Fibroblast of skin of back (primary cell): ENCODE data around the gene EGLN2.
"Not testable (repeated sequence)": the region's sequence is repeated elsewhere in the genome, so short reads cannot be mapped to it uniquely, and the experiment has no call there.

Experiments used
- DNase-seq: peaks from one replicate; pipeline ENCODE4 v3.0.0-alpha.2; 2013

EGLN2 gene

DNA sequence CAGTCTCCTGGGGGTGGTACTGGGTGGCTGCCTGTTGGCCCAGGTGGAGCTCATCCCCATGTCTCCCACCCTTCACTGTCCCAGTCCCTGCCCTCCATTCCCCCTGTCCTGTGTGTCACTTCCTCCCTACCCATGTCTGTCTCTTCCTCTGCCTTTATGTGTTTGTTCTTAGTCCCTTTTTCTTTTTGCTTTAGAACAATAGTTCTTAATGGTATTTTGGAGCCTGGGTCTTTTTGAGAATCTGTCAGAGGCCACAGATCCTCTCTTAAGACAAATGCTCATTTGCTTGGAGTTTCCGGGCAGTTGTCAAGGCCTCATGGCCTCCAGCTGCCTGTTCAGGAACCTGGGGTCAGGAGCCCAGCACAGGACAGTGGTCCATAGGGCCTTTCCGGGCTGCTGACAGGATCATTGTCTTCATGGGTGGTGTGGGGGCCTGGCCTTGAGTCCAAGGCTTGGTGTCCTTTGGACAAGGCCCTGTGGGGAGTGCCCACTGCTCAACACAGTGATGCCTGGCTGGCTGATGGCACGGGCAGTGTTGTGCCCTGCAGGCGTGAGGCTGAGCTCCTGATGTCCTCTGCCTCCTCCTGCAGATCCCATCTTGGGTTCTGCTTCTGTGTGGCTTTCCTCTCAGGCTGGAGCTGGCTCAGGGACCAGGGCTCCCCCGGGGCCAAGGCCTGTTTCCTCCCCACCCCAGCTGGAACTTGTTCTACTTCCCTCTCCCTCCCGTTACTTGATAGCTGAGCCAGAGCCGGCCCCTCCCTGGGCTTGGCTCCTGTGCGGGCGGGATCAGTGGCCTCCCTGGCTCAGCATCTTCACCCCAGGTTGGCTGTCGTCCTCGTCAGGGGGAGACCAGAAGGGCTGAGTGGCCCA, 3.5 kb downstream of the EGLN2 start:
- no peak for DNase-seq

GRCh38 chr19:40803170-40803856, 4.3 kb downstream of the EGLN2 start:
- DNase-seq = no peak

- DNase-seq = no peak
Measured at GRCh38 chr19:40803857-40804782, 5.1 kb downstream of the EGLN2 start.

DNA sequence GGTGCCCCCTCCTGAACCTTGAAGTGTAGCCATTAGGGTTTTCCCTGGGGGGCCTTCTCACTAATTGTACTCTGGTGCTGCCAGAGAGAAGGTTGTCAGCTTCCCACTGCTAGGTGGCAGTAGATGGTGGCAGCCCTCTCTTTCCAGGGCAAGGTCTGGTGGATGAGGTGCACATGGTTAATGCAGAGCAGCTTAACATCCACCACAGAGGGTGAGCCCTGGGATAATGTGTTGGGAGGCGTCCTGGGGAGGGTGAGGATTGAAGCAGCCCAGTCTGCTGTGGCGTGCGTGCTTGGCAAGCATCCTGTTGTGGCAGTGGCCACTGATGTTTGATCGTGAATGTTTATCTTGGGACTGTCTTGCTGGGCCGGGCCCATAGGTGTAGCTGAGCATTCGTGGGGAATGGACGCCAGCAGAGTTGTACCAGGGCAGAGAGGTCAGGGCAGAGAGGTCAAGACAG, 5.8 kb downstream of the EGLN2 start:
- DNase-seq = no peak

- DNase-seq = no peak
Measured at GRCh38 chr19:40805258-40805868, 6.4 kb downstream of the EGLN2 start.

DNA sequence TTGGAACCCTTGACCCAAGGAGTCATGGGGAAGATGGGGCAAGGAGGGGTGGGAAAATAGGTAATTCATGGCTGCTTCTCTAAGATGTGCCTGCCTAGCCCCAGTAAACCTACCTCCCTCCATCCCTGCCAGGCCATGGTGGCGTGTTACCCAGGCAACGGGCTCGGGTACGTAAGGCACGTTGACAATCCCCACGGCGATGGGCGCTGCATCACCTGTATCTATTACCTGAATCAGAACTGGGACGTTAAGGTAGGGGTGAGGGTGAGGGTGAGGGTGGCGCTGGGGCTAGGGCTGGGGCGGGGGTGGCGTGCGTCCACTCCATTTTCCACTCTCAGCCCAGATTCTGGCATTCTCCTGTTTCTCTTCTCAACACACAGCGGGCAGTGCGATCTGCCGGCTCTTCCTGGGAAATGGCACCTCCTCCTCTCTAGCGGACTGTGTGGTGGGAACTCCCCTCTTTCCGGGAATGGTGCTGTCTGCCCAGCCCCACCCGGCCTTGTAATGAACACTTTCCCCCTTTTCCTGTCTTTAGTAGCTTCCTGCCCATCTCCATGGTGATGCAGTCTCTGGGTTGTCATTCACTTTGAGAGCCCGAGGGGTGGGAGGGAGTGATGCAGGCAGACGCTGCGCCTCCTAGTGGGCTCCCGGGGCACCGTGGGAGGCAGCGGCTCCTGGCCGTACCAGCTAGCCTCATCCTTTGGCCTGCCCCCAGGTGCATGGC, 7.6 kb downstream of the EGLN2 start:
- DNase-seq = peak; percentile 99

DNA sequence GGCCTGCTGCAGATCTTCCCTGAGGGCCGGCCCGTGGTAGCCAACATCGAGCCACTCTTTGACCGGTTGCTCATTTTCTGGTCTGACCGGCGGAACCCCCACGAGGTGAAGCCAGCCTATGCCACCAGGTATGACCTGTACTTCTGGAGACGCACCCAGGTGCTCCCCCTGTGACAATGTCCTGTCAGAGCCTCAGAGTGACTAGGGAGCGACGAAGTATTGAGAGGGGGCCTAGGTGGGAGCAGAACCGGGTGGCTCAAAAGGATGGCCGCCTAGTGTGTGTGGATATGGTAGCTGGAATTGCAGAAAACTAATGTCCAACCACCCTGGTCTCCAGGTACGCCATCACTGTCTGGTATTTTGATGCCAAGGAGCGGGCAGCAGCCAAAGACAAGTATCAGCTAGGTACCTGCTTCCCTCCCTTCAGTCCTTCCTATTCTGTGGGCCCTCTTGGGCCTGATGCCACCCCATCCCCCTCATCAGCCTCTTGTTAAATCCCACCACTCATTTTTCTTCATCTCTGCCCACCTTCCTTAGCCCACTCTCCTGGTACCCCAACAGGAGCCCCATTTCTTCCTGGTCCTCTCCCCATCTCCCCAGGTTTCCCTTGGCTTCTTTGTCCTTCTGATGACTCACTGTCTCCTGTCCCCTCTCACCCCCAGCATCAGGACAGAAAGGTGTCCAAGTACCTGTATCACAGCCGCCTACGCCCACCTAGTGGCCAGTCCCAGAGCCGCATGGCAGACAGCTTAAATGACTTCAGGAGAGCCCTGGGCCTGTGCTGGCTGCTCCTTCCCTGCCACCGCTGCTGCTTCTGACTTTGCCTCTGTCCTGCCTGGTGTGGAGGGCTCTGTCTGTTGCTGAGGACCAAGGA, 8.4 kb downstream of the EGLN2 start:
- no peak for DNase-seq

DNA sequence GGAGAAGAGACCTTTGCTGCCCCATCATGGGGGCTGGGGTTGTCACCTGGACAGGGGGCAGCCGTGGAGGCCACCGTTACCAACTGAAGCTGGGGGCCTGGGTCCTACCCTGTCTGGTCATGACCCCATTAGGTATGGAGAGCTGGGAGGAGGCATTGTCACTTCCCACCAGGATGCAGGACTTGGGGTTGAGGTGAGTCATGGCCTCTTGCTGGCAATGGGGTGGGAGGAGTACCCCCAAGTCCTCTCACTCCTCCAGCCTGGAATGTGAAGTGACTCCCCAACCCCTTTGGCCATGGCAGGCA, 9.0 kb downstream of the EGLN2 start:
- no peak for DNase-seq

DNA sequence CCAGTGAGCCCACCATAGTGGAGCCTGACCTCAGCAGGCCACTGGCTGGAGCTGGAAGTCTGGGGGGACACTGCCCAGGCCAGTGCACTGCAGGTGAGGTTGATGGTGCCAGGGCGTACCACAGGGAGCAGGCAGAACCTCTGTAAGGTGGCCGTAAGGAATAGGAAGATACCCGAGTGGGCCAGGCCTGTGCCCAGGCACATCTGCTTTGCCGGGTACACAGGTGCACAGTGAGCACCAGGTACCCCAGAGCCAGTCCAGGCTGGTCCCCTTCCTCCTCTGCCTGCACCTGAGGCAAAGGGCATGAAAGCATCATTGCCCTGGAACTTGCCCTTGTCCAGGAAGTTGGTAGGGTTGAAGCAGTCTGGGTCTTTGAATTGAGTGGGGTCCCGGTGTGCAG, 9.5 kb downstream of the EGLN2 start:
- DNase-seq = no peak

DNA sequence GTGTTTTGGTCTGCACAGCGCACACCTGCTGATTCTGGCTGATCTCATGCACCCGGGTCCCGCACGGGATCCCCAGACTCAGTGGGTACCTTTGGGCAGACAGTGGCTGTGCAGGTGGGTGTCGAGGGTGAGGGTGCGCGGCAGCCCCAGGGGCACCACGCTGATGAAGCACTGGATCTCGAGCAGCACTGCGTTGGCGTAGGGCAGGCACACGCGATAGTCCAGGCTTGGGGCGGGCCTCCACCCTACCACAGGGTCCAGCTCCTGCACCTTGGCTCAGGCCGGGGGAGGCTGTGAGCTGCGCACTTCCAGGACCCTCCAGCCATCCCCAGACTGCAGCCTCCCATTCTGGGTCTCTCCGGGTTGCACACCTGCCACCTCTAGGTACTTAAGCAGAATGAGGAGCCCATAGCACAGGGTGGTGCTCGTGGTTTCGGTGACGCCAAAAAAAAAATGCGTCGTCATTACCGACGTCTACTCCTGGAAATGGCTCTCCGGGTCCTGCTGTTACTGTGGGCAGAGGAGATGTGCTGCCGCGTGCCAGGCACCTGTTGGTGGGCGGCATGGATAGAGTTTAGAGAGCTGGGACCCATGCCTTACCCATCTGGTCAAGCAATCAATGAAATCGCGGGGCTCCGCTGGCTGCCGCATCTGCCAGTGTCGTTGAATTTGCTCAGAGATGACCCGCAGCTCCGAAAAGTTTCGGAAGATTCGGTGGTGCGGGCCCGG, 10.5 kb downstream of the EGLN2 start:
- no peak for DNase-seq

GRCh38 chr19:40810160-40810559, 11.2 kb downstream of the EGLN2 start:
- no peak for DNase-seq

DNA sequence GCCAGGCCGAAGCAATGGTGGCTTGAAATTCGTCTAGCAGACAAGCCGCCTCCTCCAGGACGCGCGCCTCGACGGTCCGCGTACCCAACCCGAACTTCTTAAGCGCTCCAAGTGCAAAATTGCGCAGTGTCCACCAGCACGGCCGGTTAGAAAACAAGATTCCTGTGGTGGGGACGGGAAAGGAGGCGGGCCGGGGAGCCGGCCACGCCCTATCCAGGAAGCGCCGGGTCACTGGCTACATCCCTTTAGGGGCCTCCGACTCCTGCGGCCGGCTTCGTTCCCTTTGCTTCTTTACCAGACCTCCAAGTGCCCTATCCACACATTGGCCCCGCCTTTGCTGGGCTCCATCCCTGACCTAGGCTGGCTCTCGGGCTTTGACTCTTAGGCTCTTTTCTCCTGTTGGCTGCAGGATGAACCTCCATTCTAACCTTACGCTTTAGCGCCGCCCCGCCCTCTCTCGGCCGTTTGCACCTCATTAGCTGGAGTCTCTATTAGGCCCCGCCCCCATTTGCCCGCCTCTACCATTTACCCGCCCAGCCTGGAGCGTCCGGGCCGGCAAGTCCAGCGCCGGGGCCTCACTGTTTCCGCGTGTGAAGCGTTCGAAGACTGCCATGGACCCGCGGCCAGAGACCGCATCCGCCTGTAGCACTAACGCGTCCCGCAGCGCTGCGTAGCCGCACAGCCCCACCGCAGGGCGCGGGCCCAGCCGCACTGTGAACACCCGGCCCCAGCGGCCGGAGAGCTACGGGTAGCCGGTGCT, 11.8 kb downstream of the EGLN2 start:
- DNase-seq = peak; percentile 74

- DNase-seq = no peak
Measured at GRCh38 chr19:40811478-40812341, 12.7 kb downstream of the EGLN2 start.

DNA sequence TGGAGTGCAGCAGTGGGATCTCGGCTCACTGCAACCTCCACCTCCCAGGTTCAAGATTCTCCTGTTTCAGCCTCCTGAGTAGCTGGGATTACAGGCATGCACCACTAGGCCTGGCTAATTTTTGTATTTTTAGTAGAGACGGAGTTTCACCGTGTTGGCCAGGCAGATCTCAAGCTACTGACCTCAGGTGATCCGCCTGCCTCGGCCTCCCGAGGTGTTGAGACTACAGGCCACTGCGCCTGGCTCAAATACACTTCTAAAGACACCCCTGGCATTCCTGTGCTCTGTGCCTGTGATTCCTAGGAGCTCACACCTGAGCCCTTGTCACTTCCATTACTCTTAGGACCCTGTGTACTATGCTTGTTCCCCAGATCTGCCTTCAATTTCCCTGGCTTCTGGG, 13.6 kb downstream of the EGLN2 start:
- not testable (repeated sequence) for DNase-seq

GRCh38 chr19:40813182-40813581, 14.2 kb downstream of the EGLN2 start:
- DNase-seq = no peak

DNA sequence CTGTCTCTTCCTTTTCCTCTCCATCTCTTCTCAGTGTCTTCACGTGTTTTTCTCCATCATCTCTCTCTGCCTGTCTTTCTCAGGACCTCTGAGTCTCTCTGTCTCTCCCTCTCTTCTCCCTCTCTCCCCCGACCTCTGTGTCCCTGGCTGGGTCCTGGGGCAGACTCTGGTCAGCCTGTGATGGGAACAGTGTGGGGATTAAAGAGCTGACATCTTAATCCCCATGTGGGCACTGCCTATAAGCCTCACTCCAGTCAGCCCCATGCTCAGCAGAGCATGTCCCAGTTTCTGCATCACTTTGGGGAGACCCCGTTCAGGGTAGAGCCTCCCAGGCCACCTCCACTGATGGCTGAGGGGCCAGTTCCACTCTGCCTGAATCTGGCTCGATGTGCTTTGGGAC, 16.2 kb downstream of the EGLN2 start:
- no peak for DNase-seq

DNA sequence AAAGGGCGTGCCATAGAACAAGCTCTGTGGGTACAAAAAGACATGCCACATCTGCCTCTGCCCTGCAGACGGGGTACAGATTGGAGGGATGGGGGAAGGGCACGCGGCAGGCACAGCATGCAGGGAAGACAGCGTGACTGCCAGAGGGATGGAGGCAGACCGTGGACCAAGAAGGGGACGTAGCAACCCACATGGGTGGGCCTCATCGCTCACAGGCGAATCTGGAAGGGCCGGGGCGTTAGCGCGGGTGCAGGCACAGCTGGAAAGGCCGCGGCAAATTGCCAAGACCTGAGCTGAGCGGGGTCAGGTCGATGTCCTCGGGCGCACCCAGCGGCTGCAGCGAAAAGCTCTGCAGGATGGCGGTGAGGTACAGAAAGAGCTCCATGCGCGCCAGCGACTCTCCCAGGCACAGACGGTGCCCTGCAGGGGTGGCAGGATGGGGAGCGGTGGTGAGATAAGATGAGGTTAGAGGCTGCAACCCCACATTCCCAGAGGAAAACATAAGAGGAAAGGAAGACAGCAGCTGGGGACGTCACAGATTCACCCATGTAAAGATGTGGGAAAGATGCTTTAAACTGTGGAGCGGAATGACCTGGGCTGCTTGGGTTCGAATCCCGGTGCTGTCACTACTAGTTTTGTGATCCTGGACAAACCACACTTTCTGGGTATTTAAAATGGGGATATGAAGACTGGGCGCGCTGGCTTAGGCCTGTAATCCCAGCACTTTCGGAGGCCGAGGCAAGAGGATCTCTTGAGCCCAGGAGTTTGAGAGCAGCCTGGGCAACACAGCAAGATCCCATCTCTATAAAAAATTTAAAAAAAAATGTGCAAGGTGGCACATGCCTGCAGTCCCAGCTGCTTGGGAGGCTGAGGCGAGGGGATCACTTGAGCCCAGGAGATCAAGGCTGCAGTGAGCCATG, 19.7 kb downstream of the EGLN2 start:
- peak; percentile 36 for DNase-seq
